ENCODE measurements around the gene KCNIP1.

Gene KCNIP1

DNA sequence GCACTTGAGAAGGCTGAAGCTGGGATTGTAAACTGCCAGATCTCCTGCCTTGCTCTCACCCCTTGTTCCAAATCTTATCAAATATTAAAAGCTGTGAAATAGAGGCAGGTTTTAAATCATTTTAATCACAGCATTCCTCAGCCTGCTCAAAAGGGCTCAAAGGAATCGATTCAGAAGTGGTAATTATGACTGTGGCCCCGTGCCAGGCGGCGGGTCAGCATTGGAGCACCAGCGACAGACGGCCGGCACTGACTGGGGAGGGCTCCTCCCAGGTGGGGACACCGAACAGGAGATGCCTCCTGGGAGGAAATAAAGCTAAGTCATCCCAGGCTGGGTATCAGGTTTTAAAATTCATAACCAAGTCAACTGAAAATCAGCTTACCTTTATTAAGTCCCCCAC lies 66.7 kb downstream of the KCNIP1 start:
- TF ChIP-seq CTCF (conservative IDR thresholded peaks at IDR 0.05) = no peak
- no peak overlapping the region for H3K27ac ChIP-seq

DNA sequence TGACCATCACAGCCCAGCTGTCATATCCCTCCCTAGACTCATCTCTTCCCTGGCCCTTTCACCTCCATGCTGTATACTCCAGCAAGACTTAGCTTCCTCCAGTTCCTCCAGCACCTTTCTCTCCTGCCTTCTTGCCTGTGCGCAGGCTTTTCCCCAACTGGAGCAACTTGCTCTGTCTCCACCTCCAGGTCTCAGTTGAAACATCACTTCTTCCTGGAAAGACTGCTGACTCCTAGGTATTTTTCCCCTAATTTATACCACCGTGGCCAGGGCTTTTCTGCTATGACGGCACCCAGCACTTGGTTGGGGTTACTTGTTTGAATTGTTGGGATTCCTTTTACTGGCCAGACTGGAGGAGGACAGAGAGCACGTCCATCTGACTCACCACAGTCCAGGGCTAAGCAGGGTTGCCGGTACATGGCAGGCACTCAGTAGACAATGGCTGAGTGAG lies 67.5 kb downstream of the KCNIP1 start:
- no peak overlapping the region for H3K27ac ChIP-seq
- TF ChIP-seq CTCF (conservative IDR thresholded peaks at IDR 0.05) = no peak

DNA sequence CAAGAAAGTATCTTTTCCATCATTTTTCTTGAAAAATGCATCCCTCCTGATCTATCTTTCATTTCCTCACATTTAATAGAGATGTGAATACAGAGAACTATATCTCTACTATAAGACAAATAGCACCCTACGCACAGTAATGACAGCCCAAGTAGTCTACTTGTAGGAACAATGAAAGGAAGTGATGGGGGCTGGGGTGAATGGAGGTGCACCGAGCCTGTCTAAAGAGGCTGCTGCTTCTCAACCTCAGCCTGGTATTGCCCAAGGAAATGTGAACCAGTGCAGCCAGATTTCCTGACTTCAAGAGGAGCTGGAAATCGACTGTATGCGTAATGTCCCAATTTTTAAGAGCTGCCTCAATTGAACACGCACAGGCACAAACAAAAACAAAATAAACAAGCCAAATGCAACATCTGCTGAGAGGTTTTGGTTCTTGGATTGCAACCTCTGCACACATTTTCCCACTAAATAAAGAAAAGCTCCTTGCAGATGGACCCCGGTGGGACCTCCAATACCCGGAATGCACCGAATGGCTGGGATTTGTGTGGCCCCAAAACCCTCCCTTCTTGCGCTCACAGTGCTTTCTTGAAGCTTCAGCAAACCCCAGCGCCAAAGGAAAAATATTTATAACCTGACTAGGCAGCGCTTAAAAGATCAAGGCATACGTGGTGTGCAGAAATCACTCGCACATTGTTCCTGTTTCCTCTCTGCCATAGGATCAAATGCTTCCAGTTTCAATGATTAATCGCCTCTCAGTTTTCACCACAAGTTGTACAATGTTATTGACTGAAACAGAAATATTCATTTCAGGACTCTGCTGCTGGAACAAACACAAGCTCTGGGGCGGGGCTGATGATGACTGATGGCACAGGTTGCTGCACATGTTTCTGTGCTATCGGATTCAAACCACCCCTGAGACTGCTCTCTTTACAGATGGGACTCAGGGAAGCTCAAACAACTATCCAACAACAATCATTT lies 68.3 kb downstream of the KCNIP1 start:
- H3K27ac ChIP-seq = peak overlapping the region; percentile 36; the same call in 1 of the 2 replicates
- no peak for TF ChIP-seq CTCF (conservative IDR thresholded peaks at IDR 0.05)

GRCh38 chr5:170573114-170573513 lies 69.3 kb downstream of the KCNIP1 start:
- no peak overlapping the region for H3K27ac ChIP-seq
- TF ChIP-seq CTCF (conservative IDR thresholded peaks at IDR 0.05) = no peak

- no peak for TF ChIP-seq CTCF (conservative IDR thresholded peaks at IDR 0.05)
- H3K27ac ChIP-seq = no peak overlapping the region
These were observed 69.8 kb downstream of the KCNIP1 start for GRCh38 chr5:170573660-170574059.

DNA sequence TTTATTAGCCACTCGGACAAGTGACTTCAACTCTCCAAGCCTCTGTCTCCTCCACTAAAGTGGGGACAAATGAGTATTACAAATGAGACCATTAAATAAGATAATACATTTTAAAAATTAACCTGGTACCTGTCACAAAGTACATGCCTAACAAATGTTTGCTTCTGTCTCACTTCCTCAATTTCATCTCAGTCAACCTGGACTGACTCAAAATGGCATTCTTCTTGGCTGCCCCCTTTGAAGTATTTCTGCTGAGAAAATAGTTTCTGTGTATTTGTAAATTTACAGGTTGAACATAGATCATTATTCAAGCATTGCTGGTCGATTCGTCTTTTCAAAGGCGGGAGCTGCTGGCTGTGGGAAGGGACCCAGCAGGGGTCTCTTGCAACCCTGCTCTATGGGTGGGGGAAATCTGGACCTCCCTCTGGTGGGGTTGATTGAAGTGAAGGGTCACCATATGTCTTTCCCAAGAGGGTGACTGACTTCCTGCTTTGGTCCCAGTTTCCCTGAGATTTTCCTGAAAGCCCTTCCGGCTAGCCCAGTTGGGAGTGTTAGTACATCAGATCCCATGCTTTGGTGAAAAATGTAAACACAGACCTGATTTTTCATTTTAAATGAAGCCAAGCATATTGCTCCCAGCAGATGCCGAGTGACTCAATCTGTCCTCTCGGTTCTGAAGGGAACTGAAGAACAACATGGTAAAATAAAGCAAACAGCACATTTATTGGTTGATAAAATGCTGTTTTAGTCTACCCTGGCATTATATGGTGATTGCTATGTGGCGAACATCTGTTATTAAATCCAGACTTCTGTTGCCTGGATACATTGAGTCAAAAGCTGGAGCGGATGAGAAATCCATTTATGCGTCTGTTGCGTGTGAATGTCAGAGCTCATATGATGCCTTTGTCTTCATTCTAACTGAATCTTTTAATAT lies 73.0 kb downstream of the KCNIP1 start:
- H3K27ac ChIP-seq = no peak overlapping the region
- no peak for TF ChIP-seq CTCF (conservative IDR thresholded peaks at IDR 0.05)

DNA sequence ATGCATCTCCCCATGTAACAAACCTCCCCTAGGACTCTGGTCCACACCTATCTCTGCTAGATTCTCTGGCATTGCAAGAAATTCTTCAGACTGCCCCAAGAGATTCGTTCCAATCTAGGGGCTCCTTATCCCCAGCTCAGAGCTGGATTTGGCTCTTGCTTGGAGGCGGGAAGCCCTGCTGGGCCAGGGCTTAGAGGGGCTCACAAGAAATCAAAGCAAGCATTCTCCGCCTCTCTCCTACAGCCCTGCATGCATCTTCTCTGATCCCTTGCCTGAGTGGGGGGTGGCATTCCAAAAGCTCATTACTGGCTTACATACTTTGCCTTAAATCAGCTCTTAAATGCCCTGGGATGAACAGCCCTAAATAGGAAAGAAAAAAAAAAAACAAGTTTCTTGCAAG lies 75.8 kb downstream of the KCNIP1 start:
- no peak for TF ChIP-seq CTCF (conservative IDR thresholded peaks at IDR 0.05)
- H3K27ac ChIP-seq = no peak overlapping the region
